ENCODE results near the gene NKD1.
"Not testable (repeated sequence)": the region's sequence is repeated elsewhere in the genome, so short reads cannot be mapped to it uniquely, and the experiment has no call there.

Gene NKD1

GRCh38 chr16:50520451-50521245 is 27.5 kb upstream of the NKD1 start:
- no peak for DNase-seq

DNA sequence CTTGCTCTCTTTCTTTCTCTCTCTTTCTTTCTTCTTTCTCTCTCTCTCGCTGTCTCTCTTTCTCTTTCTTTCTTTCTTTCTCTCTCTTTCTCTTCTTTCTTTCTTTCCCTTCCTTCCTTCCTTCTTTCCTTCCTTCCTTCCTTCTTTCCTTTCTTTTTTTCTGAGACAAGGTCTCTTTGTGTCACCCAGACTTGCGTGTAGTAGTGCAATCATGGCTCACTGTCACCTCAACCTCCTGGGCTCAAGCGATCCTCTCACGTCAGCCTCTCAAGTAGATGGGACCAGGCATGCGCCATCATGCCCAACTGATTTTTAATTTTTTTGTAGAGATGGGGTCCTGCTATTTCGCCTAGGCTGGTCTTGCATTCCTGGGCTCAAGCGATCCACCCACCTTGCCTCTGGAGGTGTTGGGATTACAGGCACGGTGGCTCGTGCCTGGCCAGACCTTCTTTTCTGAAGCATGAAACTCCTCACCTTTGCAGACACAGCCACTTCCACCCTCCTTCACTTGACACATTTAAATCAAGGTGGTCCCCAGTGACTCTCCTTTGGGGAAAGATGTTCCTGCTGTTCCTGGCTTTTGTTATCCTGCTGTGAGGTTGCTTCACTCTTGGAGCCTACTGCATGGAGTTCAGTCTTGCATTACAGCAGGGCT is 26.8 kb upstream of the NKD1 start:
- no peak for DNase-seq

- DNase-seq, result no peak
These were observed 25.9 kb upstream of the NKD1 start for GRCh38 chr16:50522324-50522723.

DNA sequence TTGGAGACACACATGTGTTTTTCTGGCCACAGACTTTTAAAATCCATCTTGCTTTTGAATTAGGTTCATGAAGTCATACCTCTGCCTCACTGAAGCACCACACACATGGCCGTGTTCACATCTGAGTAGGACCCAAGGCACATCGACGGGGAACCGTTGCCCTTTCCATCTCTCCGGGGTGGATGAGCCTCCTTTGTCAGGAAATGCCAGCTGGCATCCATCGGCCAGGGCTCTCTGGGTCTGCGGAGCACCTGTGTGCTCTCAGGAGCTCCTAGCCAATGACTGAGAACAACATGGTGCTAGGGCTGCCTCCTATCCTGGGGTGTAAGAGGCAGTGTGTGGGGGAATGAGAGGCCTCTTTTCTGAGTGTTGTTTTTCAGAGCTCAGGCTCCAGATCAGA is 24.5 kb upstream of the NKD1 start:
- DNase-seq, result no peak

DNA sequence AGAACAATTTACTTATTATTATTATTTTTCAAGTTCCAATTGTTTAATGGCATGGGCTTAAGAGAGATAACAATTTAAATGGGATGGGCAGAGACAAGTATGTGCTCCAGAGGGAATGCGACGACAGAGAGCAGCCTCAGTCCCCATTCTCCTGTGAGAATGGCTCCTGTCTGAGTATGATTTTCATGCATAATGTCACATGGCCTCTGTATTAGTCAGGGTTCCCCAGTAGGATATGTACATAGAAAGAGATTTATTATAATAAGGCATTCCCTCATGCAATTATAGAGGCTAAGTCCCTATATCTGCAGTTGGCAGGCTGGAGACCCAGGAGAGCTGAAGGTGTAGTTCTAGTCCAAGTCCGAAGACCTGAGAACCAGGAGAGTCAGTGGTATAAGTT is 22.9 kb upstream of the NKD1 start:
- DNase-seq, result no peak

GRCh38 chr16:50525716-50526115 is 22.5 kb upstream of the NKD1 start:
- no peak for DNase-seq

DNA sequence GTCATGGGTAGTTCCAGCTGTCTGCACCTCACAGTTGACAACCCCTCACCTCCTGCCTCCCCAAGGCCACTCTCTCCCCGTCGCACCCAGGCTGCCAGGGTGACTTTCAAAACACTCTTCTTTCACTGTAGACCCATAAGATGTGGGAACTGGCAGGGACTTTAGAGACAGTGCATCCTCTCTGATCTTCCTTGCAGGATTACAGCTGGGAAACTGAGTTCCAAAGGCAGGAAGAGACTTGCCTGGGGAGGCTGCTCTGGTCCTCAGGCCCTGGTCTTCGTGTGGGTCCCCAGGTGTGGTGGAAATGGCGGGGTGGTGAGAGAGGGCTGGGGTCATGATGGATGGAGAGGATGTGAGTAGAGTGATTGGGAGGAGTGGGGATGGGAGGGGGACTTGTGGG is 21.9 kb upstream of the NKD1 start:
- no peak for DNase-seq

- no peak for DNase-seq
These were observed 21.4 kb upstream of the NKD1 start for GRCh38 chr16:50526796-50527195.

DNA sequence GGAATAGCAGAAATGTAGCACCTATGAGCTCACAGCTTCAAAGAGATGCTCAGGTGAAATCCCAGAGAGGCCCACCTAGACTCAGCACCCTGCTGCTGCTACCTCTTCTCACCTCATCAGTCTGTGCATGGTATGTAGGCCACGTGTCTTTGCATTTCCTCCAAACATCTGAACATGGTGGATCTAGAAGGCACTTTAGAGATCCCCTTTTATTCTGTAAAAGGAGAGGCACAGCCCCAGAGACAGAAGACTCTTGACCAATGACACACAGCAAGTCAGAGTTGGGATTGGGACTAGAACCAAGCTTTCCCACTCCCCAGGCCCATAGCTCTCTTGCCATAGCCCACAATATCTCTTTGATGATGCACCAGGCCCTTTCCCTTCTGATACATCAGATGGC is 19.4 kb upstream of the NKD1 start:
- DNase-seq, result no peak

GRCh38 chr16:50529334-50529733 is 18.9 kb upstream of the NKD1 start:
- DNase-seq, result no peak

DNA sequence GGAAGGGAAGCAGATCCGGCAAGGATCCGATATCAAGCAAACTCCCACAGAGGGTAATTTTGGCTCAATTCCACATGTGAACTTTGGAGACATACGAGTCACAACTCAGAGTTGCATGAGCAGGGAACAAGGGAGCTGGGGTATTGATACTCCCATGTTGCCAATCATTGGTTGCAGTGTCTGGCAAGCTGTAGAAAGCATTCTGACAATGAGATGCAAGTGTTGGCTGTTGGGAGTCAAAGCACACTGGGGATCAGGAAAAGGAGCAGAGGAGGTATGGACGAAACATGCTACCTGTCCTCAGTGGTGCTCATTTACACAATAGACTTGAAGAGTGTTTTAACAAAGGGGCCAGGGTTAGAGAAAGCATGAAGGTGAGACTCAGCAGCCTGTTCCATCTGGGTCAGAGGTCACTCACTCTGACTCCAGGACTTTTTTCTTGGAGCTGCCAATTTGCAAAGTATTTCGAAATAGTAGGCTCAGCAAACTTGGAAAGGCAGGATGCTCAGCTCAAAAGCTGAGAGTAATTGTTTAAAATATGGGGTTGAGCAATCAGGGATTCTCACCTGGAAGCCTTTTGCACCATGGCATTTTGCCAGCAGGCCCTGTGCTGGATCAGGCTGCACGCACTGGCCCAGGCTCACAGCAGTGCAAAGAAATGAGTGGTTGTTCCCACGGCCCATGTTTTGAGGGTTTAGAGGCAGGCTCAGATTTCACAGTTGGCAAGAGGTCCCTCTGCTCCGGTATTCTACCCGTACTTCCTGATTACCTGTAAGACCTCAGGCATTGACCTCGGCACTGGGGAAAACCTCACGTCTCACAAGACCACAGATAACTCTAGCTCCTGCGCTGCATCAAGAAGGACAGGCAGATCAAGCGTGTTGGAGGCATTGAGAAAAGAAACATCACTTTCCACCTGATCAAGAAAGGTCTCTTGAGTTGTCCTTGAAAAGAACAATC is 17.6 kb upstream of the NKD1 start:
- DNase-seq, result no peak

- DNase-seq, result no peak
These were observed 16.8 kb upstream of the NKD1 start for GRCh38 chr16:50531359-50531758.

GRCh38 chr16:50531901-50532300 is 16.3 kb upstream of the NKD1 start:
- no peak for DNase-seq

DNA sequence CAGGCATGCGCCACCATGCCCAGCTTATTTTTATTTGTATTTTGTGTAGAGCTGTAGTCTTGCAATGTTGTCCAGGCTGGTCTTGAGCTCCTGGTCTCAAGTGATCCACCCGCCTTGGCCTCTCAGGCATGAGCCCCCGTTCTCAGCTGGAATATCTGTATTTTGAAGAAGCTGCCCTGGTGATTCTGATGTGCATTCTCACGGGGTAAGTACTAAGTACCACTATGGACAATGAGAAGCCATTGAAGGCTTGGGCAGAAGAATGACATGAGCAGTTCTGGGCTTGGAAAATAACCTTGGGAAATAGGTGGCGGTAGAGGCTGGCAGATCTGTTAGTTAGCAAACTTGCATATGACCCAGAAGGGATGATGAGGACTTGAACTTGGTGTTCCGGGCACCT is 15.6 kb upstream of the NKD1 start:
- no peak for DNase-seq

- DNase-seq, result no peak
These were observed 14.9 kb upstream of the NKD1 start for GRCh38 chr16:50533317-50533716.

GRCh38 chr16:50534091-50534490 is 14.1 kb upstream of the NKD1 start:
- DNase-seq, result no peak

GRCh38 chr16:50534556-50534955 is 13.6 kb upstream of the NKD1 start:
- no peak for DNase-seq

DNA sequence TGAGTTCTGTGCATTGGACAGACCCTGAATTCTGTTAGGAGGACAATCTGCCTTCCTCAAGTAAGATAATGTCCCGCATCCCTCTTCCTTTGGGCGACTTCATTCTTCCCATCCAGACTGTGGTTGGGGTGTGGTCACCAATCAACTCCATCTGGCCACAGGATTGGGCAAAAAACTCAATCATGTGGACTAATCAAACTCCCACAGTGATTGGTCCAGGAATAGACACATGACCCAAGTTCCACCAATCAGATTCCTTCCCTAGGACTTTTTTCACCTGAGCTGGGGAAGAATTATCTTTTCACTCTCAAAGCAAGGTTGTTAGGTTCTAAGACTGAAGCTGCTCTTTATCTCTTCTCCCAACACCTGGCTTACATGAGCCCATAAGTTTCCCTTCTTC is 13.2 kb upstream of the NKD1 start:
- no peak for DNase-seq

DNA sequence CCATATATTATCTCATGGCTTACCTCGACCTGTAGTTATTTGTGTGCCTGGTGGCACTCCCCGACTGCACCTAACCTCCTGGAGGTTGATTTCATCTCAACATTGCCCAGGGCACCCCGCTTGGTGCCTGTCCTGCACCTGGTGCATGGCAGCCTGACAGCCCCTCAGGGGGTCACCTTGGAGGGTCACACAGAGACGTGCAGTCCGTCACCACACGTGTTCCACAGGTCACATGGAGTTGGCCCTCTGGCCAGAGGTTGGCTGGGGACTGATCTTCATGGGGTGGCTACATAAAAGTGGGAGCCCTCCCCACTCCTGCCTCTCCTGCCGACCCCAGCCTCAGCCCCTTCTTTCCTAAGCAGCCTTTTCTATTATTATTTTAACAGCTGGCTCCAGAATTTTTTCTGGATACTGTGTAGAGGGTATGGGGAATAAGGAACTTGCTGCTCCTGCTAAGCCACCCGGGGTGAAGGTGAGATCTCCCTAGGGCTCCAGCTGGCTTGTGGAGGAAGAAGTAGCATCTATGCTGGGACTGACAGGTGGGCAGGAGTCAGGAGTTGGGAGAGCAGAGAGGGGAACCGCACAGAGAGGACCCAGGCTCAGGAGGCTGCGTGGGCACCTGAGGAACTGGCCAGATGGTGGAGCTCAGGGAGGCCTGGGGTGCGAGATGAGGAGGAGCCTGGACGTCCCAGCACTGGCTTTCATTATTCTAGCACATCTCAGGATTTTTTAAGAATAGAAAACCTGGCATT is 12.5 kb upstream of the NKD1 start:
- no peak for DNase-seq

- not testable (repeated sequence) for DNase-seq
These were observed 11.9 kb upstream of the NKD1 start for GRCh38 chr16:50536258-50536645.

GRCh38 chr16:50537533-50538290 is 10.5 kb upstream of the NKD1 start:
- no peak for DNase-seq

DNA sequence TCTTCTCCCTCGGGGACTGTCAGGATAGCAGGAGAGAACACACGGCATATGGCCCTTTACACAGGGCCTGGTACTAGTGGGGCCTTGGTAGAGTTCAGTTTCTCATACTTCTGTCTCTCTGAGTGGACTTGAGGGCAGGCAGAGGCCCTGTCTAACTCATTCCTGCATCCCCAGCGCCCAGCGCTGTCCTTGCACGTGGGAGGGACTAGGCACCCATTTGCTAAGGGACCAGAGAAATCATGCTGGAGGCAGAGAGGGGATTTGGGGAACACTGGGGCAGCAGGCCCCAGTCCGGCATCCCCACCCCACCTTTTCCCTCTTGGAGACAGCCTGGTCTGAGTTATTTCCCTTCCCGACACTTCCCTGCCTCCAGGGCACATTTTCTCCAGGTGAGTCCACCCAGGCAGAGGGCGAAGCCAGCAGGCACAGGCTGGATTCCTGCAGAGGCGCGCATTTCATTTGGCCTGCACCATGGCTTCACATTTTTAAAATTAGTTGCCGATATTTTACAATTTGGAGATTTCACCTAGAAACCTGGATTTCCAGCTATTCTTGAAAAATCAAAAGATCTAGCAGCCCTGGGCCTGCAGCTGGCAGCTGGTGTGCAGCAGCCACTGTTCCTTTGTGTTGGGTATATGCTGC is 9.7 kb upstream of the NKD1 start:
- DNase-seq, result no peak

All from NCI-H1436 (cell line).